ENCODE data around the gene COLGALT1. TPM values are rescaled to one million over a fixed set of nuclear protein-coding genes. Genes with fewer than 3 reads are reported as not detected.

The COLGALT1 gene
- total RNA-seq, 1 experiment from 2014 or later = 48.5 TPM

- no peak overlapping the region for H4K5ac ChIP-seq (ENCODE audit: insufficient read length, low read depth, low read length)
- H3K79me1 ChIP-seq (ENCODE audit: insufficient read depth, low read depth, low read length, poor library complexity, severe bottlenecking) = no peaks in the 10 kb centered on the region
- H3K9ac ChIP-seq (ENCODE audit: extremely low read depth, insufficient read length, low read length) = no peak overlapping the region
- H2AFZ ChIP-seq (ENCODE audit: low read length) = no peak overlapping the region
- H2BK15ac ChIP-seq (ENCODE audit: low read depth, low read length) = no peak overlapping the region
- H3K9me3 ChIP-seq (ENCODE audit: control insufficient read depth, low read depth, low read length) = no peaks in the 10 kb centered on the region
- no peak overlapping the region for H3K4me3 Mint-ChIP-seq
- H3T11ph ChIP-seq (ENCODE audit: low read length) = no peak overlapping the region
- peaks cover 8 to 15% of the 10 kb centered on the region in 2 experiments for H3K4me1 Mint-ChIP-seq
- no peak overlapping the region for H4K91ac ChIP-seq (ENCODE audit: insufficient read length, low read depth, low read length)
- H3K79me2 ChIP-seq (ENCODE audit: insufficient read depth, low read length) = no peaks in the 10 kb centered on the region
- H2BK12ac ChIP-seq (ENCODE audit: insufficient read length, low read depth, low read length) = no peak overlapping the region
- DNase-seq = no peak
- no peak overlapping the region for H2AK5ac ChIP-seq (ENCODE audit: insufficient read length, low read length)
- H3K56ac ChIP-seq (ENCODE audit: insufficient read length, low read depth, low read length) = no peak overlapping the region
- H3K27me3 ChIP-seq (ENCODE audit: insufficient read depth, low read length) = no peaks in the 10 kb centered on the region
- no peak overlapping the region for H2BK5ac ChIP-seq (ENCODE audit: insufficient read length, low read length)
- peaks cover 12% of the 10 kb centered on the region for H3K27me3 Mint-ChIP-seq (ENCODE audit: low read depth)
- H3K23ac ChIP-seq (ENCODE audit: insufficient read length, low read depth, low read length) = no peak overlapping the region
- H2BK120ac ChIP-seq (ENCODE audit: low read depth, low read length, poor library complexity, severe bottlenecking) = no peak overlapping the region
- no peak overlapping the region; the same call in 1 of the 2 replicates for H3K4ac ChIP-seq (ENCODE audit: low read depth, low read length)
- H3K27ac Mint-ChIP-seq = no peak overlapping the region
- H3K14ac ChIP-seq (ENCODE audit: insufficient read depth, low read length) = no peak overlapping the region
- H3K9me3 Mint-ChIP-seq = peaks cover 5 to 7% of the 10 kb centered on the region in 2 experiments; a peak in 3 of 5 replicates
- H4K20me1 ChIP-seq (ENCODE audit: control insufficient read depth, insufficient read depth, insufficient read length) = no peaks in the 10 kb centered on the region
- no peak overlapping the region for H3K4me2 ChIP-seq (ENCODE audit: insufficient read depth, insufficient read length, low read length)
- no peaks in the 10 kb centered on the region; a peak in 1 of 7 replicates for H3K36me3 Mint-ChIP-seq (ENCODE audit: insufficient read depth in 1 of 3, low read depth in 3 of 3)
- H3K27ac ChIP-seq (ENCODE audit: insufficient read length, low read depth, low read length) = no peak overlapping the region
- no peak overlapping the region for H3K18ac ChIP-seq (ENCODE audit: insufficient read length, low read depth, low read length)
- no peak overlapping the region for H2BK20ac ChIP-seq (ENCODE audit: low read depth, low read length, poor library complexity, severe bottlenecking)
- H3K23me2 ChIP-seq (ENCODE audit: insufficient read length, low read depth, low read length, poor library complexity, severe bottlenecking) = no peaks in the 10 kb centered on the region
- WGBS (ENCODE audit: extremely low coverage, insufficient read length, low lambda C conversion rate) = no CpG with 5 or more reads among the region's 7 CpGs
- TF ChIP-seq, protein P1, sequence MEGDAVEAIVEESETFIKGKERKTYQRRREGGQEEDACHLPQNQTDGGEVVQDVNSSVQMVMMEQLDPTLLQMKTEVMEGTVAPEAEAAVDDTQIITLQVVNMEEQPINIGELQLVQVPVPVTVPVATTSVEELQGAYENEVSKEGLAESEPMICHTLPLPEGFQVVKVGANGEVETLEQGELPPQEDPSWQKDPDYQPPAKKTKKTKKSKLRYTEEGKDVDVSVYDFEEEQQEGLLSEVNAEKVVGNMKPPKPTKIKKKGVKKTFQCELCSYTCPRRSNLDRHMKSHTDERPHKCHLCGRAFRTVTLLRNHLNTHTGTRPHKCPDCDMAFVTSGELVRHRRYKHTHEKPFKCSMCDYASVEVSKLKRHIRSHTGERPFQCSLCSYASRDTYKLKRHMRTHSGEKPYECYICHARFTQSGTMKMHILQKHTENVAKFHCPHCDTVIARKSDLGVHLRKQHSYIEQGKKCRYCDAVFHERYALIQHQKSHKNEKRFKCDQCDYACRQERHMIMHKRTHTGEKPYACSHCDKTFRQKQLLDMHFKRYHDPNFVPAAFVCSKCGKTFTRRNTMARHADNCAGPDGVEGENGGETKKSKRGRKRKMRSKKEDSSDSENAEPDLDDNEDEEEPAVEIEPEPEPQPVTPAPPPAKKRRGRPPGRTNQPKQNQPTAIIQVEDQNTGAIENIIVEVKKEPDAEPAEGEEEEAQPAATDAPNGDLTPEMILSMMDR (conservative IDR thresholded peaks at IDR 0.05) = no peak
- no peak overlapping the region for H4K8ac ChIP-seq (replicated peaks; ENCODE audit: insufficient read length, low read depth, low read length)
- 0 out of 2 replicates have a peak, but pooled peaks cover 2% of the 10 kb centered on the region for H3K4me1 ChIP-seq (ENCODE audit: insufficient read depth, low read length)
Measured at GRCh38 chr19:17532557-17532956, 22.9 kb upstream of the COLGALT1 start.
